SHP77 (cell line): ENCODE measurements around the gene DYNC1I1.

ENCODE experiments used
- DNase-seq, 2 experiments: peaks; one replicate each; lab custom pipeline; 2025; lab: John Stamatoyannopoulos, UW

Gene DYNC1I1

DNA sequence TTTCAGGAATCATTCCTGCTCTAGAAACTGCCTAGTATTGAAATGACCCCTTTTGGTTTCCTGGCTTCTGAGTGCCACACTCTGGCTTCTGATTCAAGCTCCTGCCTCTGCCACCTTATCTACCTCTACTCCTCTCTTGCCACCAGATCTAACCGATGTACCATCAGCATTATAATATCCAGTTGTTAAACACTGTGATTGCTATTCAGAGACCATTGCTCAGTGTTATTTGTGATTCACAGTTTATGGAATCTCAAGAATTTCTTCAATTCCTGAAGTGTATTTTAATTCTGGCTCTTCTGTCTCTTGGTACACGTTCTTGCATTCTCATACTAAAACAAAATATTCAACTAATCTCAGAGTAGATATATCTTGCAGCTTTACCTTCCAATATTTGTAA lies 88.7 kb downstream of the DYNC1I1 start:
- no peak for DNase-seq

DNA sequence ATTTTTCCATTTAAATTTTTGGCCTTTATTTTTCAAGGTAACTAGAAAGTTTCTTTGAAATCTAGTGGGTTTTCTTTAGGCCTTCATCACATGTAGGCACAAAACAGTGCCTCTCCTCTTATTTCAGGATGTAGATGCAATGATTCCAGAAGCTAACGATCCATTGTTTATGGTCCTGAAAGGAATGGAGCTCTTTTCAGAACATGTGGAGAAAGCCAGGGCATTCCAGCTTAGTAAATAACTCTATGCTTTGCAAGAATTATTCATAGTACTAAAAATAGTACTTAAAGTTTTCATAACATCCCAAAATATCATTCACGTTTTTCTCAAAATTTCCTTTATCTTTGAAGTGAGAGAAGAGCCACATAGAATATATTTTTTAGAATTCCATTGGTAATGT lies 91.3 kb downstream of the DYNC1I1 start:
- no peak for DNase-seq

GRCh38 chr7:95865716-95866371 lies 93.5 kb downstream of the DYNC1I1 start:
- DNase-seq: peak in 1 of 2 experiments; percentile 2

DNA sequence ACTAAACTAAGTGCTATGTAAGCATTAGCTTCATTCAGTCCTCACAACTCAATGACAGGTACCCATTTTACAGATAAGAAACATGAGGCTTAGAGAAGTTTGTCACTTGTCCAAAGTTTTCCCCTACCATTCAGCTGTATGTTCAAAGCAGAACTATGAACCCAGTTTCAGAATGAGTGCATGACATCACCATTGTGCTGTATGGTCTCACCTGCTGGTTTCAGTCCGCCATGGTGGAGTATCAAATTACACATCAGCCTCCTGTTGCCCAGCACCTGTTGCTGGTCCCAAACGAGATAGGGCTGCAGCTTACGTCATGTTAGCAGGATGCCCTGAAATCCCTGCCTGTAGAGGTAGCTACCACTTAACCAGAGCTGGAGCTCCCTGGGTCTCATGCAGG lies 95.0 kb downstream of the DYNC1I1 start:
- peak; percentile 83 to 86 for DNase-seq

DNA sequence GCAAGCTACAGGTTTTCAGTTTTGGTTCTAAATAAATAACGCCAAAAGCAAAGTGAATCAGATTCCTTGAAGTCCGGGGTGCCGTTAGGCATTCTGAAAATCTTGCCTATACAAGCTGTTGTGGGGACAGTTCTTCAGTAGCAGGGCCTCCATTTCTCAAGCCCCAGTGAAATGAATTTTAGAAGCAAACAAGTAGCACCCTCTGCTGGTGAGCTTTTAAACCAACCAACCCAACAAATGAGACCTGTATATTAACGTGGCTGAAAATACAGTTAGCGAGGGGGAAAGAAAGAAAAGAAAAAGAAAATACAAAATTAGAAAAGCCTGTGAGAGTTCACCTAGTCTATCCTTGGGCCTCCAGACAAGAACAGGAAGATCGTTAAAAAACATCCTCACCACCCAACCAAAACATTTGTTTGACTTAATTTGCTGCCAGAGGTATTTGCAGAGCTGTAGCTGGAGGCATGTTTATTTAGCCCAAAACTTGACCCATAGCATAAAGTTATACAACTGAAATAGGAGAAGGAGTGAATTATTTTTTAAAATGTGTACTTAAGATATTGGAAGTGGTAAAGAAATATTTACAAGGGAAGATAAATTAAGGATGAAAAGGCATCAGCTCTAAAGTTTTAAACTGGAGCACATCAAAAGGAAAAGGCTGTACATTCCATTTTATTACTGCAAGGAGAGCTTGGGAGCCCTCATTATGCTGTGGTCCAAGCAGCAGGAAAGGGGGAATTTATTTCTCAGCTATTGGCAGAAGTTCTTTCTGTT lies 98.9 kb downstream of the DYNC1I1 start:
- peak; percentile 39 to 64 for DNase-seq

DNA sequence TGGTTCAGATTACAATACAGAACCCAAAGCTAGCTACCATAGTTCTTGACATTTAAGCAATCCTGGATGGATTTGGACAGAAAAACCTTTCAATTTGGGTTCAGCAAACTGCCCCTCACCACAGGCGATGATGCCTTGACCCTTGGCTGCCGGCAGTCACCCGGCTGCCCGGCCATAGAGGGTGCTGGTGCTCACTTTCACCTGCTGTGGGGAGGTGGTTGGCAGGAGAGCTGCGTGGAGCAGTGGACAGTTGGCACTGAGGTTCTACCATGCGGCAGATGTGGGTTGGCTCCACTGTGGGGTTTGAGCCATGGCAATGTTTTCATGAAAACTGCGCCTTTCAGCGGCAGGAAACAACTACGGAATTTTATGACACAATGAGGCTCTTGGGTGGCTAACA lies 99.5 kb downstream of the DYNC1I1 start:
- DNase-seq: no peak

DNA sequence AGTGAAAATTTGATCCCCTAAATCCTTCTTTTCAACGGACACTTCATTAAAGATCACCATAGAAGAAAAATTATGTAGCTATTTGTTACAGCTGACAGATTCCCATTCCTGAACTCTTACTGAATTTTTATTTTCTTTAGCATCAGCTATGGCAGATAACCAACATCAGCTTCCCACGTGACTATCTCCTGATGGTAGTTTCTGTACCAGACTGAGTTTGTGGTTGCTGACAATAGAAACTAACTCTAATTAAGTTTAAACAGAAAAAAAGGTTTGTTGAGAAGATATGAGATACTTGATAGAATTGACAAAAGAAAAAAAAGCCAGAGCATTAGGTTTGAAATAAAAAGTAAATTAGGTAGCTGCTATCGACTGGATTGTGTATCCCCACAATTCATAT lies 101.8 kb downstream of the DYNC1I1 start:
- no peak for DNase-seq

- no peak for DNase-seq
Measured at GRCh38 chr7:95874541-95875265, 102.3 kb downstream of the DYNC1I1 start.

GRCh38 chr7:95875519-95875918 lies 103.2 kb downstream of the DYNC1I1 start:
- no peak for DNase-seq

DNA sequence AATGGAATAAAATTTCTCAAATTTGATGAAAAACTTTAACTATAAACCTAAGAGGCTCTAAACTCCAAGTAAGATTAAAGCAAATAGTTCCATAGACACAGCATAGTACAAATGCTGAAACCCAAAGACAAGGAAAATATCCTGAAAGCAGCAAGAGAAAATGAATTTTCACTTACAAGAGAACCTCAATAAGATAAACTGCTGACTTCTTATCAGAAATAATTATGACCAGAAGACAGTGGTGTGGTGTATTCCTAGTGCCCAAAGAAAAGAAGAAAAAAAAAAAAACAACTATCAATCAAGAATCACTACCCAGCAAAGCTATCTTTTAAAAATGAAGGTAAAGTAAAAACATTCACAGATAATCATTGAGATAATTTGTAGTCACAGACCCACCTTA lies 106.3 kb downstream of the DYNC1I1 start:
- DNase-seq: no peak

DNA sequence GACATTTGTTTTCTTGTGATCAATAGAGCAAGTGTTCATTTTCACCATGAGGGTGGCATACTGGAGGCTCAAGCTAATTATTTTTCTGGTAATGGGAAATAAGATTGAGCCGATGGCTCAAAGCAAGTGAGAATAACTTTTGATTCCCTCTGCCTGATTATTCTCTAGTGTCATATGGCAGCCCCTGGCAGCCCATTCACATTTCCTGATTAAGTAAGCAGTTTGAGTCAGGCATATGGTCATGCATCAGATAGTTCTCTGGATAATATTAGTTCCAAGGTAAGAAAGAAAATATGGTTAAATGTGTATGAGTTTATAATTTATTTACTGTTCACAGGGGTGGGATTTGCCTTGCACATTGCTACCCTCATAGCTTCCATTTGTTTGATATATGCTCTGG lies 109.2 kb downstream of the DYNC1I1 start:
- no peak for DNase-seq

- DNase-seq: no peak
Measured at GRCh38 chr7:95883217-95883616, 110.9 kb downstream of the DYNC1I1 start.

GRCh38 chr7:95886501-95887090 lies 114.2 kb downstream of the DYNC1I1 start:
- DNase-seq: peak; percentile 27 to 33

DNA sequence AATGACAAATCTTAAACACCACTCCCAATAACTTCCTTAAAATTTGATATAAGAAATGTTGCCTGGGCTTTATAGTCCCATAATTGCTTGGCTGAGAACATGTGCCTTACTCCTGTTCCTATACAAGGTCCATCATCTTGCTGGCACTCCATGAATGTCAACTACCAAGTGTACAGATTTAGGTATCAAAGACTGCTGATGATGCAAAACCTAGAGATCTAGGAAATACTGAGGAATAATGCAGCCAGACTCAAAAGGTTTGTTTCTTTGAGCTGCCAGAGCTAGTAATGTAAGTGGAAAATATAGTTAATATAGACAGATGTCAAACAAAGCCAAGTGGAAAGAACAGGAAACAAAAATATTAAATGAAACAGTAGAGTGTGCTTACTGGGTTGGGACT lies 121.1 kb downstream of the DYNC1I1 start:
- no peak for DNase-seq

DNA sequence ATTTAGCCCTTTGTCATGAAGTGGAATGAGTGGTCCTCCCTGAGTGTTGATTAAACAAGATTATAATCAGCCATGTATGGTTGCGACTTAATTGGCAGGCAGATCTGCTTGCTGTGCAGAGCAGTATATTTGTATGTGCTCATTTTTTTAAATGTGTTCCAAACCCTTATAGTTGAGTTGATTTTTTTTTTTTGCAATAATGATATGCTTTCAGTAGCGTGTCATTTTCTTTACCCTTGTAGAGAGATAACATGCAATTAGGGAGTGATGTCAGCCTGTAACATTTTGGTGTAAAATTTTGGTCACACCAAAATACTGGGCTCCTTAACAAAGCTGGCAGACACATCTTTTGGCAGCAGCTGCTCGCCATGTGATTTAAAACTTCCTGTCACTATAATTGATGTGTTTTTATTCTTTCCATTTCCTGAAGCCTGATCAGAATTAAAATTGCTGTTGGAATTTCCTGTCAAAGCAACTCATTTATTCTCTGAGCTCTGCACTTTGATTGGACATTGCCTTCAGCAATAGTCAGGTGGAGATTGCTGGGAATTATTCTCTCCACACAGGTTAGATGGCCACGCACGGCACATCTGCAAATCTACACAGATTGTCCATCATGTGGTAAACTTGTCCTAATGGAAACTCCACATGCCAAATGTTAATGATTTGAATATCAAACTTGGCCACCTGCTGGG lies 125.3 kb downstream of the DYNC1I1 start:
- DNase-seq: peak in 1 of 2 experiments; percentile 28

- no peak for DNase-seq
Measured at GRCh38 chr7:95899919-95900513, 127.7 kb downstream of the DYNC1I1 start.

DNA sequence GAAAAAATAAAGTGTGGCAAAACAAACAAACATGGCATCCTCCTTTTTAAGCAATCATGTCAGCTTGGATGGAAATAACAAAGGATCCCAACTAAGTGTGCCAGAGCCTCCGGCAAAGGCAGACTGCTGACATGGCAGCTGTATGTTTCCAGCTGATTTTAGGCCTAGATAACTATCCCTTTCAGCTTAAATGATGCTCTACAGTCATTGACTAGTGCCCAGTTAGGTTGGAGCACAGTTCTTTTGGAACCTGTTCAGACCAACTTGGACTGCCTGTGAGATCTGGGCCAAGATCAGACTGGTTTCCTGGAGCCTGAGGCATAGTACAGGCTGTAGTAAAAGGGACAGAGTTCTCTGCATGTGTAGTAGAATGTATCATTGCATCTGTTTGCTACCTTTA lies 128.7 kb downstream of the DYNC1I1 start:
- DNase-seq: no peak

- DNase-seq: no peak
Measured at GRCh38 chr7:95904099-95904498, 131.7 kb downstream of the DYNC1I1 start.

DNA sequence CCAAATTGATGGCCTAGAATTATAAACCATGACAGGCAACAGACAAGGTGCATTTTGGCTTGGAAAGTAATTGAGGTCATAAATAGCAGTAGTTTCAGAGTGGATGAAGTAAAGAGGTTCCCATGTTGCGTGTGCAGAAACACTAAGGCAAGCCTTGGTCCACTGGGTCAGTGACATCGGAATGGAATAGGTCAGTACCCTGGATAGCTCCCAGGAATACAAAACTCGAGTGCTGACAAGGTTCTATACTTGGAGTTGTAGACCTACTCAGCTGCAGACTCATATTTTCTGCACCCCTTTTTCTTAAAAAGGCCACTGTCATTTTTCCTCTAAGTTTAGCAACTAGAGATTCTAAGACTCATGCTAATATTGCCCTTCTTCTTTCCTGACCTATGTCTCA lies 132.8 kb downstream of the DYNC1I1 start:
- DNase-seq: no peak

- peak in 1 of 2 experiments; percentile 16 for DNase-seq
Measured at GRCh38 chr7:95906851-95907250, 134.5 kb downstream of the DYNC1I1 start.

DNA sequence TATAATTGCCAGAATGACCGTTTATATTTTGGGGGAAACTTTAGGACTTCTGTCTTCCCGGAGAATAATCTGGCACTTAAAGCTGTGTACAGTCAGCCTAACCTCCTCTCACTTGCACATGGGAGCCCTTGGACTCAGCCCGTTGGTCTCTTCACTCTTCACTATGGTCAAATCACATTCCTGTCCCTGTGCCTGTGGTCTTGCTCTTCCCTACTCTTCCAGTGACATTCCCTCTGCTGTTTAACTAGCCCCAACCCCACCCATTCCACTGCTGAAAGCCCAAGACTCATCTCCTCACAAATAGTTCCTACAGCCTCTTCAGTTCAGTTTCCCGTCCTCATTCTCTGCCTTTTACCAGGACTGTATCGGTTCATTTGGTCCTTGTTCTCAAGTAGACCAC lies 135.0 kb downstream of the DYNC1I1 start:
- peak in 1 of 2 experiments; percentile 5 for DNase-seq

DNA sequence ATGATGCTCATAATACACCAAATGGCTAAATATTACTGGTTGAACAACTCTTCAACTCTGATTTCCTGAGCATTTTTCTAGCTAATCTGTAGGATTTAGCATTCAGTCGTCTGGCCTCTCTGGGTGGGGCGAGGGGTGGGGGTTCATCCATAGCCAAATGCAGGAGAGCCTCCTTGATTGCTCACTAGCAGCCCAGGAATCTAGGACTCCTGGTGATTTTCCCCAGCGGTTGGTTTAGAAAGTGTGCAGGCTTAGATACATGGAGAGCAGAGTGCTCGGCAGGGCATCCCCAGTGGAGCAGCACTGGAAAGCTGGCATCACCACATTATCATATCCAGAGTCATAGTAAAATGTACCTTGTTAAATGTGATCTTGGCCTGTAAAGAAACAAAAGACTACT lies 136.1 kb downstream of the DYNC1I1 start:
- no peak for DNase-seq
